Left lobe of liver (tissue), 2 donors: ENCODE data around the gene NDUFV3. TPM values are rescaled to one million over a fixed set of nuclear protein-coding genes. Genes with fewer than 3 reads are reported as not detected.
"Not testable (repeated sequence)": the region's sequence is repeated elsewhere in the genome, so short reads cannot be mapped to it uniquely, and the experiment has no call there.

Experiments
- ATAC-seq: fragments of 200-7000 bp; cut with Tn5 transposase; one replicate; pipeline ENCODE4 v1.9.1; 2020; ENCODE audit warnings: mild to moderate bottlenecking, moderate library complexity
- DNase-seq: peaks from one replicate; pipeline ENCODE4 v3.0.0-alpha.2; 2020; ENCODE audit warnings: low spot score
- total RNA-seq: library from RNA; stranded (reverse); gene quantifications from one replicate; pipeline ENCODE4 v1.2.1, GENCODE V29; 2021
- donor health status: DM: no; HTN: no; CAD: no; lungs with moderate emphysema.
- donor health status: DM: no; HTN: yes; CAD: no.

NDUFV3 gene
- total RNA-seq, 1 donor from 2014 or later, result 22.8 TPM

- DNase-seq, ATAC-seq: not testable (repeated sequence)
These were observed 39.4 kb downstream of the NDUFV3 start for GRCh38 chr21:42932378-42933136.

GRCh38 chr21:42933137-42933970, 40.2 kb downstream of the NDUFV3 start:
- ATAC-seq, result peak; percentile 46
- DNase-seq, result not testable (repeated sequence)

GRCh38 chr21:42933973-42934372, 40.9 kb downstream of the NDUFV3 start:
- DNase-seq, ATAC-seq: not testable (repeated sequence)

- DNase-seq, ATAC-seq: not testable (repeated sequence)
These were observed 43.3 kb downstream of the NDUFV3 start for GRCh38 chr21:42936360-42936759.

GRCh38 chr21:42937034-42937940, 44.2 kb downstream of the NDUFV3 start:
- ATAC-seq, DNase-seq: not testable (repeated sequence)

- no peak for ATAC-seq
- no peak for DNase-seq
These were observed 45.0 kb downstream of the NDUFV3 start for GRCh38 chr21:42937960-42938605.

GRCh38 chr21:42938606-42938995, 45.5 kb downstream of the NDUFV3 start:
- not testable (repeated sequence) for ATAC-seq, DNase-seq

GRCh38 chr21:42939582-42940413, 46.7 kb downstream of the NDUFV3 start:
- ATAC-seq, result peak; percentile 98
- DNase-seq, result peak; percentile 80

- ATAC-seq, result no peak
- DNase-seq, result no peak
These were observed 48.6 kb downstream of the NDUFV3 start for GRCh38 chr21:42941696-42942085.

- DNase-seq, result no peak
- no peak for ATAC-seq
These were observed 49.1 kb downstream of the NDUFV3 start for GRCh38 chr21:42942244-42942643.

- ATAC-seq, DNase-seq: not testable (repeated sequence)
These were observed 56.1 kb downstream of the NDUFV3 start for GRCh38 chr21:42949094-42949755.

GRCh38 chr21:42951193-42951592, 58.1 kb downstream of the NDUFV3 start:
- ATAC-seq, DNase-seq: not testable (repeated sequence)

GRCh38 chr21:42956824-42957630, 63.9 kb downstream of the NDUFV3 start:
- DNase-seq (no peak), ATAC-seq (peak; percentile 87)

GRCh38 chr21:42958122-42958521, 65.0 kb downstream of the NDUFV3 start:
- ATAC-seq, DNase-seq: not testable (repeated sequence)

GRCh38 chr21:42959728-42960127, 66.6 kb downstream of the NDUFV3 start:
- ATAC-seq, result no peak
- no peak for DNase-seq

GRCh38 chr21:42962380-42963007, 69.4 kb downstream of the NDUFV3 start:
- no peak for ATAC-seq
- no peak for DNase-seq
